Forelimb muscle (tissue), 1 donor: ENCODE results near the gene RAB34. TPM values are rescaled to one million over a fixed set of nuclear protein-coding genes. Genes with fewer than 3 reads are reported as not detected.

Experiments
- DNase-seq: peaks from one replicate; pipeline ENCODE4 v3.0.0-alpha.2; 2013; ENCODE audit warnings: low read depth
- polyA plus RNA-seq: library from polyadenylated mRNA; unstranded; fragments of 120-200 nt; gene quantifications from one replicate; pipeline ENCODE4 v1.2.1, GENCODE V29; 2013; ENCODE audit not compliant: insufficient read length

The RAB34 gene
- polyA plus RNA-seq, 1 donor: 61.9 TPM

- no peak for DNase-seq
These were observed 6.0 kb downstream of the RAB34 start, which contains the start of gene PROCA1 for GRCh38 chr17:28711723-28712031. Gene PROCA1 (minus strand): TSS chr17:28711888. CDS start chr17:28711660, 228 bp downstream.

GRCh38 chr17:28710861-28711722 lies 6.6 kb downstream of the RAB34 start:
- DNase-seq: no peak

- no peak for DNase-seq
These were observed 10.3 kb downstream of the RAB34 start for GRCh38 chr17:28707339-28707720.

- DNase-seq: no peak
These were observed 11.0 kb downstream of the RAB34 start for GRCh38 chr17:28706471-28707338.

- DNase-seq: no peak
These were observed 11.8 kb downstream of the RAB34 start for GRCh38 chr17:28705728-28706334.

- DNase-seq: no peak
These were observed 12.5 kb downstream of the RAB34 start for GRCh38 chr17:28705074-28705659.

- no peak for DNase-seq
These were observed 13.3 kb downstream of the RAB34 start for GRCh38 chr17:28704219-28704858.

GRCh38 chr17:28703552-28704218 lies 14.0 kb downstream of the RAB34 start:
- DNase-seq: no peak

- no peak for DNase-seq
These were observed 14.9 kb downstream of the RAB34 start for GRCh38 chr17:28702752-28703150.

- DNase-seq: no peak
These were observed 15.5 kb downstream of the RAB34 start for GRCh38 chr17:28702026-28702751.

- DNase-seq: no peak
These were observed 16.7 kb downstream of the RAB34 start for GRCh38 chr17:28700830-28701492.

- DNase-seq: no peak
These were observed 17.4 kb downstream of the RAB34 start for GRCh38 chr17:28700278-28700677.

- no peak for DNase-seq
These were observed 19.3 kb downstream of the RAB34 start for GRCh38 chr17:28698253-28698941.

- DNase-seq: no peak
These were observed 23.8 kb downstream of the RAB34 start for GRCh38 chr17:28693869-28694268.

- DNase-seq: no peak
These were observed 28.7 kb downstream of the RAB34 start for GRCh38 chr17:28689011-28689410.

GRCh38 chr17:28688481-28688880 lies 29.2 kb downstream of the RAB34 start:
- DNase-seq: no peak

GRCh38 chr17:28686296-28686695 lies 31.4 kb downstream of the RAB34 start:
- no peak for DNase-seq

- DNase-seq: no peak
These were observed 32.3 kb downstream of the RAB34 start for GRCh38 chr17:28685366-28685765.

GRCh38 chr17:28684963-28685362 lies 32.7 kb downstream of the RAB34 start:
- no peak for DNase-seq
